SK-N-SH (cell line): Measurements from ENCODE around the gene TBRG1. TPM values are rescaled to one million over a fixed set of nuclear protein-coding genes. Genes with fewer than 3 reads are reported as not detected.

Experiments used
- polyA plus RNA-seq, 3 experiments: library from polyadenylated mRNA; depleted of rRNA; stranded (reverse); fragments of >200 nt; gene quantifications; 2 replicates each; pipeline ENCODE4 v1.2.3, GENCODE V29; 2012
- small RNA-seq, 7 experiments: library from RNA; depleted of rRNA; stranded (forward); fragments of <200 nt; gene quantifications; one replicate each; pipeline ENCODE3, GENCODE V24; 2012

The TBRG1 gene
- polyA plus RNA-seq, 1 of the 3 experiments (the other 2 are of a cell fraction), result 22.0 TPM

Small RNA genes within 50 kb of the gene (small RNA-seq; reads per million reads assigned to genes)
- 0 reads per million in 7 experiments for gene RNA5SP352

Other genes starting within 250 kb of the TBRG1 start
- not detected in 2 replicates for gene OR8B2, start 238.4 kb upstream of the TBRG1 start, polyA plus RNA-seq (2012; rRNA removed)
- gene OR8B3, start 223.8 kb upstream of the TBRG1 start, polyA plus RNA-seq (2012; rRNA removed), result not detected in 2 replicates
- gene OR8B4, start 198.0 kb upstream of the TBRG1 start, polyA plus RNA-seq (2012; rRNA removed), result not detected in 2 replicates
- not detected in 2 replicates for gene OR8B8, start 177.2 kb upstream of the TBRG1 start, polyA plus RNA-seq (2012; rRNA removed)
- not detected in 2 replicates for gene OR8B12, start 79.2 kb upstream of the TBRG1 start, polyA plus RNA-seq (2012; rRNA removed)
- gene OR8A1, start 52.9 kb upstream of the TBRG1 start, polyA plus RNA-seq (2012; rRNA removed), result not detected in 2 replicates
- not detected in 2 replicates for gene PANX3, start 11.4 kb upstream of the TBRG1 start, polyA plus RNA-seq (2012; rRNA removed)
- gene SIAE, start 50.9 kb downstream of the TBRG1 start, polyA plus RNA-seq (2012; rRNA removed), result 27.9 and 47.0 TPM in 2 replicates
- 7.7 and 11.7 TPM in 2 replicates for gene SPA17, start 51.0 kb downstream of the TBRG1 start, polyA plus RNA-seq (2012; rRNA removed)
- 3.1 and 6.8 TPM in 2 replicates for gene NRGN, start 117.1 kb downstream of the TBRG1 start, polyA plus RNA-seq (2012; rRNA removed)
- 0.06 TPM in 1 of 2 replicates, not detected in the other for gene VSIG2, start 129.4 kb downstream of the TBRG1 start, polyA plus RNA-seq (2012; rRNA removed)
- gene ESAM, start 139.4 kb downstream of the TBRG1 start, polyA plus RNA-seq (2012; rRNA removed), result 1.3 and 1.4 TPM in 2 replicates
- 6.4 and 8.5 TPM in 2 replicates for gene MSANTD2, start 177.5 kb downstream of the TBRG1 start, polyA plus RNA-seq (2012; rRNA removed)
- 59.8 and 61.2 TPM in 2 replicates for gene ROBO3, start 242.6 kb downstream of the TBRG1 start, polyA plus RNA-seq (2012; rRNA removed)